HepG2 (cell line): Measurements from ENCODE around the gene SPSB1. TPM values are rescaled to one million over a fixed set of nuclear protein-coding genes. Genes with fewer than 3 reads are reported as not detected.
A peak's percentile ranks its signal among the peaks of the same experiment; 100 is the strongest.

ENCODE experiments used
- FOXJ3 ChIP-seq: sonication (generic); formaldehyde crosslinking; IDR thresholded peaks from 2 replicates; pipeline ENCODE4 v1.4.0; 2020; ENCODE audit warnings: missing genetic modification reagents, mild to moderate bottlenecking, borderline replicate concordance
- FOXP1 ChIP-seq, 2 experiments: fragments of 450-650 bp in 1 of 2; IDR thresholded peaks; 2 replicates each; pipeline ENCODE4 v1.6.1; 2017 to 2018; ENCODE audit warnings: antibody characterized with exemption in 1 of 2
- GTF2F1 ChIP-seq: fragments of 150-350 bp; IDR thresholded peaks from 2 replicates; pipeline ENCODE4 v1.6.1; 2014; ENCODE audit warnings: low read length
- HIVEP1 ChIP-seq: sonication (generic); formaldehyde crosslinking; IDR thresholded peaks from 2 replicates; pipeline ENCODE4 v1.4.0; 2020; ENCODE audit warnings: mild to moderate bottlenecking, missing genetic modification reagents
- HOXA5 ChIP-seq: sonication (generic); formaldehyde crosslinking; IDR thresholded peaks from 2 replicates; pipeline ENCODE4 v1.4.0; 2020; ENCODE audit warnings: missing genetic modification reagents
- KDM1A ChIP-seq: IDR thresholded peaks from 2 replicates; pipeline ENCODE4 v1.6.1; 2016; ENCODE audit warnings: missing compliant biosample characterization
- MAFF ChIP-seq: IDR thresholded peaks from 2 replicates; pipeline ENCODE4 v1.6.1; 2011; ENCODE audit warnings: low read depth, low read length, improper control_type of control experiment
- MYC ChIP-seq: sonication (generic); formaldehyde crosslinking; IDR thresholded peaks from 2 replicates; pipeline ENCODE4 v1.9.0; 2021; ENCODE audit warnings: missing genetic modification reagents, borderline replicate concordance
- PHF8 ChIP-seq: sonication (generic); formaldehyde crosslinking; IDR thresholded peaks from 2 replicates; pipeline ENCODE4 v1.5.0; 2020; ENCODE audit warnings: missing genetic modification reagents
- ZNF17 ChIP-seq: sonication (generic); formaldehyde crosslinking; IDR thresholded peaks from 2 replicates; pipeline ENCODE4 v1.5.0; 2020; ENCODE audit warnings: mild to moderate bottlenecking, missing genetic modification reagents
- ZNF326 ChIP-seq: sonication (generic); formaldehyde crosslinking; IDR thresholded peaks from 2 replicates; pipeline ENCODE4 v1.4.0; 2020; ENCODE audit warnings: missing genetic modification reagents, borderline replicate concordance
- ZNF460 ChIP-seq: sonication (generic); formaldehyde crosslinking; IDR thresholded peaks from 2 replicates; pipeline ENCODE4 v1.5.1; 2020; ENCODE audit warnings: missing genetic modification reagents, mild to moderate bottlenecking, borderline replicate concordance
- ZNF616 ChIP-seq: sonication (generic); formaldehyde crosslinking; IDR thresholded peaks from 2 replicates; pipeline ENCODE4 v1.5.0; 2020; ENCODE audit warnings: low read depth, mild to moderate bottlenecking, missing genetic modification reagents
- ZNF775 ChIP-seq: sonication (generic); formaldehyde crosslinking; IDR thresholded peaks from 2 replicates; pipeline ENCODE4 v1.4.0; 2020; ENCODE audit warnings: missing genetic modification reagents, mild to moderate bottlenecking, moderate library complexity, borderline replicate concordance
- ZNF777 ChIP-seq: sonication (generic); formaldehyde crosslinking; IDR thresholded peaks from 2 replicates; pipeline ENCODE4 v1.4.0; 2020; ENCODE audit warnings: missing genetic modification reagents
- ZNF839 ChIP-seq: sonication (generic); formaldehyde crosslinking; IDR thresholded peaks from 2 replicates; pipeline ENCODE4 v1.4.0; 2020; ENCODE audit warnings: missing genetic modification reagents, mild to moderate bottlenecking, borderline replicate concordance
- polyA plus RNA-seq, 8 experiments: library from polyadenylated mRNA; depleted of rRNA in 3 of 8; stranded (reverse) in 7 of 8; unstranded in 1 of 8; fragments of >200 nt; fragmentation: Illumina TruSeq in 4 of 8; extraction: Trizol in 4 of 8; gene quantifications; 2 replicates each; pipeline versions ENCODE4 v1.2.1 to v1.2.3, GENCODE V29; 2011 to 2016; ENCODE audit warnings: low read depth in 4 of 8, missing spikeins in 1 of 8, mixed read lengths in 1 of 8; ENCODE audit not compliant: insufficient read depth in 1 of 8
- total RNA-seq, 5 experiments: library from RNA; depleted of rRNA; stranded (reverse); fragments of >200 nt; fragmentation: Illumina TruSeq; extraction: Trizol; gene quantifications; 2 replicates each; pipeline ENCODE4 v1.2.3, GENCODE V29; 2016; ENCODE audit warnings: low read depth in 1 of 5
- TF ChIP-seq, protein P1 (sequence below): sonication (generic); formaldehyde crosslinking; IDR thresholded peaks from 2 replicates; pipeline ENCODE4 v1.4.0; 2020; ENCODE audit warnings: mild to moderate bottlenecking, missing genetic modification reagents, borderline replicate concordance
- TF ChIP-seq, protein P2 (sequence below): sonication (generic); formaldehyde crosslinking; IDR thresholded peaks from 2 replicates; pipeline ENCODE4 v1.8.0; 2022; ENCODE audit warnings: missing genetic modification reagents, low read depth, mild to moderate bottlenecking, borderline replicate concordance
- TF ChIP-seq, protein P3 (sequence below): IDR thresholded peaks from 2 replicates; pipeline ENCODE4 v1.6.1; 2016; ENCODE audit warnings: missing compliant biosample characterization, missing genetic modification reagents, borderline replicate concordance
- TF ChIP-seq, protein P4 (sequence below): sonication (generic); formaldehyde crosslinking; conservative IDR thresholded peaks from 2 replicates; pipeline ENCODE4 v1.4.0; 2020; ENCODE audit warnings: missing genetic modification reagents
- TF ChIP-seq, protein P5 (sequence below): sonication (generic); formaldehyde crosslinking; IDR thresholded peaks from 2 replicates; pipeline ENCODE4 v1.5.0; 2020; ENCODE audit warnings: missing genetic modification reagents
- TF ChIP-seq, protein P6 (sequence below): sonication (generic); formaldehyde crosslinking; IDR thresholded peaks from 2 replicates; pipeline ENCODE4 v1.4.0; 2020; ENCODE audit warnings: missing genetic modification reagents, borderline replicate concordance

SPSB1 gene
- total and polyA plus RNA-seq, 2 of the 13 experiments (the other 11 are each of a cell fraction or from before 2014, with no cell fraction given): 5.0 to 8.0 TPM

DNA sequence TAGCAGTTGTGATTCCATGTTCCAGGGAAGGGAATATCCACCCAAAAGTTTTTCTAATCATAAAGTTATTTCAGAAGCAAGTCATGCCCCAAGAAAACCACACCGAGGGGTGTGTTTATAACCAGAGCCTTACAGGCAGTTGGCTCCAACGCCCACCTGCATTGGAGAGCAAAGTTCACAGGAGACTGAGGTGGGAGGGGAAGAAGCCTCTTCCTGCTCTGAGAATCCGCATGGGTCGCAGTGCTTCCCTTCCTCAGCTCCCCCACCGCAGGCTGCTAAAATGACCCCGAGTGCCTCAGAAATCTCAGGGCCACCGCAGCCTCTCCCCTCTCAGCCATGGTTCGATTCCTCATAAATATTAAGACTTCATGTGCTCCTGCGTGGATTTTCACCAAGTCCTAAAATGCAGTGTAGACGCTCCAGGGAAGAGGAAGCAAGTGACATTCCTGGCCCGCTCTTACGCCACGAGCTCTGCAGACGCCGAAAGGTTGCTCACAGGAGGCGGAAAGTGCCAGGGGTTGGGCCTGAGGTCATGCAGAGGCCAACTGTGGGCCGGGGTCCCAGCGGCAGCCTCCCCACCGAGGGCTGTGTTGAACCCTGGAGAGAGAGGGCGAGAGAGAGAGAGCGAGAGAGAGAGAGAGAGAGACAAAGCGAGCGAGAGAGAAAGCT is 13.4 kb upstream of the SPSB1 start (continued):
- TF ChIP-seq MYC (CRISPR knock-in tag) (0 out of 2 replicates have a peak, but pooled peaks have one; percentile 40), ZNF616 (CRISPR knock-in tag) (no peak), PHF8 (peak; percentile 37; the same call in 1 of the 2 replicates), FOXP1 (IDR thresholded peaks at IDR 0.05) (no peak), FOXP1 (CRISPR knock-in tag; IDR thresholded peaks at IDR 0.05) (no peak), FOXJ3 (CRISPR knock-in tag) (no peak), ZNF460 (CRISPR knock-in tag) (no peak), HIVEP1 (CRISPR knock-in tag) (no peak), ZNF777 (no peak), KDM1A (CRISPR knock-in tag) (no peak), ZNF775 (CRISPR knock-in tag) (no peak), ZNF839 (CRISPR knock-in tag) (no peak), GTF2F1 (no peak), MAFF (no peak), ZNF17 (CRISPR knock-in tag) (no peak), HOXA5 (CRISPR knock-in tag) (no peak), ZNF326 (CRISPR knock-in tag) (no peak)
- TF ChIP-seq, protein P1, sequence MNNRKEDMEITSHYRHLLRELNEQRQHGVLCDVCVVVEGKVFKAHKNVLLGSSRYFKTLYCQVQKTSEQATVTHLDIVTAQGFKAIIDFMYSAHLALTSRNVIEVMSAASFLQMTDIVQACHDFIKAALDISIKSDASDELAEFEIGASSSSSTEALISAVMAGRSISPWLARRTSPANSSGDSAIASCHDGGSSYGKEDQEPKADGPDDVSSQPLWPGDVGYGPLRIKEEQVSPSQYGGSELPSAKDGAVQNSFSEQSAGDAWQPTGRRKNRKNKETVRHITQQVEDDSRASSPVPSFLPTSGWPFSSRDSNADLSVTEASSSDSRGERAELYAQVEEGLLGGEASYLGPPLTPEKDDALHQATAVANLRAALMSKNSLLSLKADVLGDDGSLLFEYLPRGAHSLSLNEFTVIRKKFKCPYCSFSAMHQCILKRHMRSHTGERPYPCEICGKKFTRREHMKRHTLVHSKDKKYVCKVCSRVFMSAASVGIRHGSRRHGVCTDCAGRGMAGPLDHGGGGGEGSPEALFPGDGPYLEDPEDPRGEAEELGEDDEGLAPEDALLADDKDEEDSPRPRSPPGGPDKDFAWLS (CRISPR knock-in tag): no peak
- TF ChIP-seq, protein P2, sequence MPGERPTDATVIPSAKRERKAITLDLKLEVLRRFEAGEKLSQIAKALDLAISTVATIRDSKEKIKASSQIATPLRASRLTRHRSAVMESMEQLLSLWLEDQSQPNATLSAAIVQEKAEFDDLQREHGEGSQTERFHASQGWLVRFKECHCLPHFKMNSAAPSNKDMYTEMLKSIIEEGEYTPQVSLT: no peak
- TF ChIP-seq, protein P3, sequence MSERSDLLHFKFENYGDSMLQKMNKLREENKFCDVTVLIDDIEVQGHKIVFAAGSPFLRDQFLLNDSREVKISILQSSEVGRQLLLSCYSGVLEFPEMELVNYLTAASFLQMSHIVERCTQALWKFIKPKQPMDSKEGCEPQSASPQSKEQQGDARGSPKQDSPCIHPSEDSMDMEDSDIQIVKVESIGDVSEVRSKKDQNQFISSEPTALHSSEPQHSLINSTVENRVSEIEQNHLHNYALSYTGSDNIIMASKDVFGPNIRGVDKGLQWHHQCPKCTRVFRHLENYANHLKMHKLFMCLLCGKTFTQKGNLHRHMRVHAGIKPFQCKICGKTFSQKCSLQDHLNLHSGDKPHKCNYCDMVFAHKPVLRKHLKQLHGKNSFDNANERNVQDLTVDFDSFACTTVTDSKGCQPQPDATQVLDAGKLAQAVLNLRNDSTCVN (CRISPR knock-in tag): no peak
- TF ChIP-seq, protein P4, sequence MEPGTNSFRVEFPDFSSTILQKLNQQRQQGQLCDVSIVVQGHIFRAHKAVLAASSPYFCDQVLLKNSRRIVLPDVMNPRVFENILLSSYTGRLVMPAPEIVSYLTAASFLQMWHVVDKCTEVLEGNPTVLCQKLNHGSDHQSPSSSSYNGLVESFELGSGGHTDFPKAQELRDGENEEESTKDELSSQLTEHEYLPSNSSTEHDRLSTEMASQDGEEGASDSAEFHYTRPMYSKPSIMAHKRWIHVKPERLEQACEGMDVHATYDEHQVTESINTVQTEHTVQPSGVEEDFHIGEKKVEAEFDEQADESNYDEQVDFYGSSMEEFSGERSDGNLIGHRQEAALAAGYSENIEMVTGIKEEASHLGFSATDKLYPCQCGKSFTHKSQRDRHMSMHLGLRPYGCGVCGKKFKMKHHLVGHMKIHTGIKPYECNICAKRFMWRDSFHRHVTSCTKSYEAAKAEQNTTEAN (CRISPR knock-in tag): no peak
- TF ChIP-seq, protein P5, sequence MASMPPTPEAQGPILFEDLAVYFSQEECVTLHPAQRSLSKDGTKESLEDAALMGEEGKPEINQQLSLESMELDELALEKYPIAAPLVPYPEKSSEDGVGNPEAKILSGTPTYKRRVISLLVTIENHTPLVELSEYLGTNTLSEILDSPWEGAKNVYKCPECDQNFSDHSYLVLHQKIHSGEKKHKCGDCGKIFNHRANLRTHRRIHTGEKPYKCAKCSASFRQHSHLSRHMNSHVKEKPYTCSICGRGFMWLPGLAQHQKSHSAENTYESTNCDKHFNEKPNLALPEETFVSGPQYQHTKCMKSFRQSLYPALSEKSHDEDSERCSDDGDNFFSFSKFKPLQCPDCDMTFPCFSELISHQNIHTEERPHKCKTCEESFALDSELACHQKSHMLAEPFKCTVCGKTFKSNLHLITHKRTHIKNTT (CRISPR knock-in tag): no peak
- TF ChIP-seq, protein P6, sequence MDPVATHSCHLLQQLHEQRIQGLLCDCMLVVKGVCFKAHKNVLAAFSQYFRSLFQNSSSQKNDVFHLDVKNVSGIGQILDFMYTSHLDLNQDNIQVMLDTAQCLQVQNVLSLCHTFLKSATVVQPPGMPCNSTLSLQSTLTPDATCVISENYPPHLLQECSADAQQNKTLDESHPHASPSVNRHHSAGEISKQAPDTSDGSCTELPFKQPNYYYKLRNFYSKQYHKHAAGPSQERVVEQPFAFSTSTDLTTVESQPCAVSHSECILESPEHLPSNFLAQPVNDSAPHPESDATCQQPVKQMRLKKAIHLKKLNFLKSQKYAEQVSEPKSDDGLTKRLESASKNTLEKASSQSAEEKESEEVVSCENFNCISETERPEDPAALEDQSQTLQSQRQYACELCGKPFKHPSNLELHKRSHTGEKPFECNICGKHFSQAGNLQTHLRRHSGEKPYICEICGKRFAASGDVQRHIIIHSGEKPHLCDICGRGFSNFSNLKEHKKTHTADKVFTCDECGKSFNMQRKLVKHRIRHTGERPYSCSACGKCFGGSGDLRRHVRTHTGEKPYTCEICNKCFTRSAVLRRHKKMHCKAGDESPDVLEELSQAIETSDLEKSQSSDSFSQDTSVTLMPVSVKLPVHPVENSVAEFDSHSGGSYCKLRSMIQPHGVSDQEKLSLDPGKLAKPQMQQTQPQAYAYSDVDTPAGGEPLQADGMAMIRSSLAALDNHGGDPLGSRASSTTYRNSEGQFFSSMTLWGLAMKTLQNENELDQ (CRISPR knock-in tag): no peak
